Effector CD4-positive, alpha-beta T cell (primary cell): Measurements from ENCODE around the gene MYO9B.
"Not testable (repeated sequence)": the region's sequence is repeated elsewhere in the genome, so short reads cannot be mapped to it uniquely, and the experiment has no call there.

ENCODE experiments used
- DNase-seq: peaks from one replicate; pipeline ENCODE4 v3.0.0-alpha.2; 2020

The MYO9B gene

DNA sequence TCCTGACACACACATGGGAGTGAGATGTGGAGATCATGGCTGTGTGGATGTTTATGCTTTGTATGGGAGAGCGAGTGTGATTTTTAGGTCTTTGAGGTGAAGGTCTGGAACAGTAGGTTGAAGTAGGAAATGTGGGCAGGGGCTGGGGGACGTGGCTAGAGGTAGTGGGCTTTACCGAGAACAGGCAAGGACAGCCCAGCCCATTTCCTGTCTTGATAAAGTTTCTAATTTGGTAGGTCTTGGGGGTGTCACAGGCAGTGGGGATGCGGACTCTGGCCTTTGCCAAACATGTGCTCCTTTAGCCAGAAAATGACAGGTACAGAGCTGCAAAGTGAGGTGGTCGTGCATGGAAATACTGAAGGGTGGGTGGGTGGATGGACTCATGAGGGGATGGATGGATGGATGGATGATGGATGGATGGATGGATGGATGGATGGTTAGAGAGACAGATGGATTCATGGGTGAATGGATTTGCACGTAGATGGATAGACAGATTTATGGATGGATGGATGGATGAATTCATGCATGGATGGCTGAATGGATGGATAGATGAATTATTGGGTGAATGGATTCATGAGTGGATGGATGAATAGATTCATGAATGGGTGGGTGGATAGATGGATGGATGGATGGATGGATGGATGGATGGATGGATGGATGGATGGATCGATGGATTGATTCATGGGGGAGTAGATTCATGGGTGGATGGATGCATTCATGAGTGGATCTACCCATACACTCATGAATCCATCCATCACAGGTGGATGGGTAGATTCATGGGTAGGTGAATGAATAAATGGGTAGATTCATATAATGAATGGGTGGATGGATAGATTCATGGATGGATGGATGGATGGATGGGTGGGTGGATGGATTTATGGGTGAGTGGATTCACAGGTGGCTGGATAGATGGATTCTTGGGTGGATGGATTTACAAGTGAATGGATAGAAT is 70.2 kb downstream of the MYO9B start:
- no peak for DNase-seq

DNA sequence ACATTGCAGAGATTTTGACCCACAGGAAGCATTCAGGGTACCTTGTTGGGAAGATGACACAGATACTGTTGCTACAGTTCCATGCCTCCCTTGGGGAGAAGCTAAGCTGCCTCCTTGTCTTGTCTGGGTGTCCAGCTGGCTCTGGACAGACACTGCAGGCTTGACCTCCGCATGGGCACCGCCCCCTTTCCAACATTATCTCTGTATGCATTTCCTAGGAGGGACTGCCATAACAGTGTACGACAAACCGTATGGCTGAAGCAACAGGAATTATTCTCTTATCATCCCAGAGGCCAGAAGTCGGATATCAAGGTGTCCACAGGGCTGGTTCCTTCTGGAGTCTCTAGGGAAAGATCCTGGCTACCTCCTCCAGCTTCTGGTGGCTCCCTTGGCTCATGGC is 72.6 kb downstream of the MYO9B start:
- no peak for DNase-seq

DNA sequence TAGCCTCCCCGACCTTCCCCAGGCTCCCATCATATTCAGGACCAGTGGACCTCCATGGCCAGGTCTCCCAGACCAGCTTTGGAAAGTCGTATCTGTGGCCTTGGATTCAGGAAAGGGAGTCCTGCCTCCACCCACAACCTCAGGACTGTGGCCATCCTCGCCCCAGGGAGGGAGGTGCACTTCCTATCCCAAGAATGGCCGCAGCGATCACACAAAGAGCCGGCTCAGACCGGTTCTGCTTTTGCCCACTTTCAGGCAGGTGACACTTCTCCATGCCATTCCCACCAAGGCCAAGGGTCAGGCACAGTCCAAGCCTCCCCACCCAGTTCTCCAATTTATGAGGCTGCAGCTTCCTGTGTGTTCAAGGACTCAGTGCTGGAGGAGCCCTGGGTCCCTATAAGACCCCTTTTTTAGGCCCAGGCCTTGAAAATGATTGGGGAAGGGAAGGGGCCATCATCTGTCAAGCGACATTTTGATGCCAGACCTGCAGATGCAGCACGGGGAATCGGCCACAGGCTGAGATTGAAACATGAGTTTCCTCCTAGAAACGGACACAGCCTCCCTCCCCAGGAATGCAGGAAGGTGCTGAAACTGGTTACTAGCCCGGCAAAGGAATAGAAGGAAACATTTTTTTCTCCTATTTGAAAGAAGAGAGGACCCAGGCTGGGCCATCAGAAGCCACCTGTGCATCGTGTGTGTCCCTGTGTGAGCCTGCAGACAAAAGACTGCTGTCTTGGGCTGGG is 74.0 kb downstream of the MYO9B start:
- no peak for DNase-seq

DNA sequence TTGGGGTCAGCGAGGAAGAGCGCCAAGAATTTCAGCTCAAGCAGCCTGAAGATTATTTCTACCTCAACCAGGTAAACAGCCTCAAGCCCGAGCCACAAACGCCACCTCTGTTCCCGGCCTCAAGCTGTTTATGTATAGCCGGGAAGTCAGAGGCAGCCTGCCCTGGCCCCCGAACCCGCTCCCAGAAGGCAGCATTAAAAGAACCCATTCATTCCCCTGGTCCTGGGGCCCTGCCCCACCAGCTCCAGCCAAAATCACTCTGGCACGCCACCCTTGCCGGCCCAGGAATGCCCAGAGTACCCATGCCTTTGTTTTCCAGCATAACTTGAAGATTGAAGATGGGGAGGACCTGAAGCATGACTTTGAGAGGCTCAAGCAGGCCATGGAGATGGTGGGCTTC is 78.4 kb downstream of the MYO9B start:
- no peak for DNase-seq

DNA sequence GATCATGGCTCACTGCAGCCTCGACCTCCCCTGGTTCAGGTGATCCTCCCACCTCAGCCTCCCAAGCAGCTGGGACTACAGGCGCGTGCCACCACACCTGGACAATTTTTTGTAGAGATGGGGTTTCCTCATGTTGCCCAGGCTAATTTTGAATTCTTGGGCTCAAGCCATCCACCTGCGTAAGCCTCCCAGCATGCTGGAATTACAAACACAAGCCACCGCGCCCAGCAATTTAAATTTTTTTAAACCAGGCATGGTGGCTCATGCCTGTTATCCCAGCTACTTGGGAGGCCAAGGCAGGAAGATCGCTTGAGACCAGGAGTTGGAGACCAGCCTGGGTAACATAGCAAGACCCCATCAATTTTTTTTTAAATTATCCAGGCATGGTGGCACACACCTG is 79.7 kb downstream of the MYO9B start:
- DNase-seq = no peak

DNA sequence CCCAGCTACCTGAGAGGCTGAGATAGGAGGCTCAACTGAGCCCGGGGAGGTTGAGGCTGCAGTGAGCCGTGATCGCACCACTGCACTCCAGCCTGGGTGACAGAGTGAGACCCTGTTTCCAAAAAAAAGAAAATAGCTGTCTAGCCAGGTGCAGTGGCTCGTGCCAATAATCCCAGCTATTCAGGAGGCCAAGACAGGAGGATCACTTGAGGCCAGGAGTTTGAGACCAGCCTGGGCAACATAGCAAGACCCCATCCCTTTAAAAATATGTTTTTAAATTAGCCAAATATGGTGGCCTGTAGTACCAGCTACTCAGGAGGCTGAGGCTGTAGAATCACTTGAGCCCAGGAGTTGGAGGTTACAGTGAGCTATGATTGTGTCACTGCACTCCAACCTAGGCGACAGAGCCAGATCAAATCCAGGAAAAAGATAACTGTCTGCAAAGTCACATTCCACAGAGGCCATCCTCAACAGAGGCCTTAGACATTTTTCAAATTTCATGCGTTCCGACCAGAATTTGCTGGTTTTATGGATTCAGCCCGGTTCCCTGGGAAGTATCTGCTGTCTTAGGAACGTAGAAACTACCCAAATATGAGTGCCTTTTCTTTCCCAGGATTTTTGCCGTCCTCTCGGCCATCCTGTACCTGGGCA is 80.8 kb downstream of the MYO9B start:
- DNase-seq = no peak

DNA sequence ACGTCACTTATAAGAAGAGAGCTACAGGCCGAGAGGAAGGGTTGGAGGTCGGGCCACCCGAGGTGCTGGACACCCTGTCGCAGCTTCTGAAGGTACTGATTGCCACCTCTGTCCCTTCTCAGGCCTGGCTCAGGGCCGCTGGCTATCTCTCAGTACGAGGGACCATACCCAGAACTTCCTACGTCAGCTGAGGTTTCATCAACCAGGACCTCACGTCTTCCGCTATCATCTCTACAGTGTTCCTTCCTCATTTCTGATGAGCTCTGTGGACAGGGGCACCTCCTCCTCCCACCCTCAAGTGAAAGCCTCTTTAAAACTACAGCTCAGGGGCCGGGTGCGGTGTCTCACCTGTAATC is 81.3 kb downstream of the MYO9B start:
- DNase-seq = no peak

DNA sequence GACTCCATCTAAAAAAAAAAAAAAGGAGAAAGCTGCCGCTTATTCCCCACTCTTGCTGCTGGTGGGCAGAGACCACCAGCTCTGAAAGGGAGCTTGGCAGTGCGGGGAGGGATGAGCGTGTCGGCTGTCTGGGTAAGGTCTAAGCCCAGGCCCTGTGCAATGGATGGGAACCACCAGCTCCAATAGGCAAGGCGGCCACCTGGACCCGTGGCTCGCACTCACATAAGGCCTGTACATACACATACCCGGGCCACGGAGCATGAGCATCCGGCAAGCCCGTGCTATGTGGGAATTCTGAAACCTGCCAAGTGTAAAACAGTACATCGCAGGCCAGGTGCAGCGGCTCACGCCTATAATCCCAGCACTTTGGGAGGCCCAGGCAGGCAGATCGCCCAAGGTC is 83.0 kb downstream of the MYO9B start:
- no peak for DNase-seq

DNA sequence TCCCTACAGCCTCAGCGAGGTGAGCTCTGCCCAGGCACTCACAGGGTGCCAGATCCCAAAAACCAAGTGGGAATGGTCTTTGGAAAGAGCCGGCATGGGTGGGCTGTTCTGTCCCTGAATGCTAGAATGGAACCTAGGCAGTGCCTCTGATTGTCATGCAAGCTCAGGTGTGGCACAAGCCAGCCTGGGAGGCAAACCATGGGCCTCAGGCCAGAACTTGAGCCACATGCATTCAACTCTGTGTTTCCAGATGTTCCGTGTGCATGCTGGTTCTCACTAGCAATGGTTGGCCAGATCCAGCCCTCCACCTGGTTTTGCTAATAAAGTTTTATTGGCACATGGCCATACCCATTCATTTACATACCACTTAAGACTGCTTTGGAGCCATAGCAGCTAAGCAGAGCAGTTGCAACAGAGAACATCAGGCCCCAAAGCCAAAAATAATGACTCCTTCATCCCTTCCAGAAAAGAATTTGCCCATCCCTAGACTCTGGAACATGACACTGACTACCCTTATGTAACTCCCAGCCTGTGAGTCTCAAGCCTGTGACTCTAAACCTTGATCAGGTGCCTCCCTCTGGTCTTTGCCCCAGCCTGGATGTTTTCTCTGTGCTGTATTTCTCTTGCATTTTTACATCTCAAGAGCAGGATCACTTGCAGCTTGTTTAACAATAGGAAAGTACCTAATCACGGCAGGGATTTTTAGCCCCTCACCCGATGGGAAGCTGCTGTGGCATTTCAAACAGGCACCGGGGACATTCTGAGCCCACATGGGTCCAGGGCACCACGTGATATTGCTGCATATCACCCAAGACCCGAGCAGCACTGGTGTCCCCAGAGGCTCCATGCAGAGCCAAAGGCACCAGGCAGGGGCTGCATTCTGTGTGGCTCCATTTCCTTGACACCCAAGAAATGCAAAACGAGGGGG is 84.2 kb downstream of the MYO9B start:
- DNase-seq = no peak

DNA sequence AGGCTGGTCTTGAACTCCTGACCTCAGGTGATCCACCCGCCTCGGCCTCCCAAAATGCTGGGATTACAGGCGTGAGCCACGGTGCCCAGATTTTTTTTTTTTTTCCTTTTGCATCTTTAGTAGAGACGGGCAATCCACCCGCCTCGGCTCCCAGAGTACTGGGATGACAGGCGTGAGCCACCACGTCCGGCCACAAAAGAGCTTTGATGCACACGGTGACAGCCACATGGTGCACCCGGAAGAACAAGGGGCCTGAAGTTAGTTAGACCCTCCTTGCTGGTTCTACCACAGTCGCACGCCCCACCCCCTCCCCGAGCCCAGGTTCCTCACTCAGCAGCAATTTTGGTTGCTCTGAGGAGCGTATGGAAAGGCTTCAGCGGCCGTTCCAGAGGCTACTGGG is 85.3 kb downstream of the MYO9B start:
- no peak for DNase-seq

DNA sequence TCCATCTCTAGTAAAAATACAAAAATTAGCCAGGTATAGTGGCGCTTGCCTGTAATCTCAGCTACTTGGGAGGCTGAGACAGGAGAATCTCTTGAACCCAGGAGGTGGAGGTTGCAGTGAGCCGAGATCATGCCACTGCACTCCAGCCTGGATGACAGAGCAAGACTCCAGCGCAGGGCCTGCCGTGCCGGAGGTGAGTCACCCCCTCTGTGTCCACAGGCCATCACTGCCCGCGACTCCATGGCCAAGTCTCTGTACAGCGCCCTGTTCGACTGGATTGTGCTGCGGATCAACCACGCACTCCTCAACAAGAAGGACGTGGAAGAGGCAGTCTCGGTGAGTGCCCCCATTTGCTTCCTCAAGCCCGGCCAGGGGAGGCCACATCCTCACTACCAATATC is 86.6 kb downstream of the MYO9B start:
- not testable (repeated sequence) for DNase-seq

DNA sequence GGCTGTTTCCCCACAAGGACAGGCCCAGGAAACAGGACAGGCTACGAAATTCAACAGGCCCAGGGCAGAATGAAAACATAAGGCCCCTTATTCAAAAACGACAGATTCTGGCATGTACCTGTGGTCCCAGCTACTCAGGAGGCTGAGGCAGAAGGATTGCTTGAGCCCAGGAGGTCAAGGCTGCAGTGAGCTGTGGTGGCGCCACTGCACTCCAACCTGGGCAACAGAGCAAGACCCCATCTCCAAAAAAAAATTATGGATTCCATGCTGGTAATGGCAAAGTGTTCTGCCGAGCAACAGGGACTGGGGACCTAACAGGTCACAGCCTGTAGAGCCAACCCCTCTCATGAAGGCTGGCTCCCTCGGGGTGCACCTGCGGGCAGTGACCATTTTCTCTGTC is 87.0 kb downstream of the MYO9B start:
- DNase-seq = no peak

DNA sequence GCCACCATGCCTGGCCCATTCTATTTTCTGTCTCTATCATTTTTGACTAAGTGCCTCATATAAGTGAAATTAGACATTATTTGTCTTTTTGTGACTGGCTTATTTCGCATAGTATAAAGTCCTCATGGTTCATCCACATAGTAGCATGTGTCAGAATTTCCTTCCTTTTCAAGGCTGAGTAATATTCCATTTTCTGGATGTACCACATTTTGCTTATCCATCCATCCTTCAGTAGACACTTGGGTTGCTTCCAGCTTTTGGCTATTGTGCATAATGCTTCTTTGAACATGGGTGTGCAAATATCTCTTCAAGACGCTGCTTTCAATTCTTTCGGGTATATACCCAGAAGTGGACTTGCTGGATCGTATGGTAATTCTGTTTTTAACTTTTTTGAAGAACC is 88.1 kb downstream of the MYO9B start:
- DNase-seq = no peak

DNA sequence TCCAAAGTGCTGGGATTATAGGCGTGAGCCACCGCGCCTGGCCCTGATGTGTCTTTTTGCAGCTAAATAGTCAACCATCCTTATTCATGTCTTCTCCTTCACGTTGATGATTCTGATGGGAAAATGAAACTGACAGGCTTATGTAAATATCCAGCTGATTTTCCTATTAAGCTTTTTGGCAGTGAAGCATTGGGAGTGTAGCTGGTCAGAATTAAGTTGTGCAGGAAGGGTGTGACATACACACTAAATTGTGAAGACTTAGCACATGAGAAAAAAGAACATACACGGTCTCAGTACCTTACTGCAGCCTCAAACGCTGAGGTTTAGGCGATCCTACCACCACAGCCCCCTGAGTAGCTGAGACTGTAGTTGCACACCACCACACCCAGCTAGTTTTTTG is 89.1 kb downstream of the MYO9B start:
- DNase-seq = no peak

DNA sequence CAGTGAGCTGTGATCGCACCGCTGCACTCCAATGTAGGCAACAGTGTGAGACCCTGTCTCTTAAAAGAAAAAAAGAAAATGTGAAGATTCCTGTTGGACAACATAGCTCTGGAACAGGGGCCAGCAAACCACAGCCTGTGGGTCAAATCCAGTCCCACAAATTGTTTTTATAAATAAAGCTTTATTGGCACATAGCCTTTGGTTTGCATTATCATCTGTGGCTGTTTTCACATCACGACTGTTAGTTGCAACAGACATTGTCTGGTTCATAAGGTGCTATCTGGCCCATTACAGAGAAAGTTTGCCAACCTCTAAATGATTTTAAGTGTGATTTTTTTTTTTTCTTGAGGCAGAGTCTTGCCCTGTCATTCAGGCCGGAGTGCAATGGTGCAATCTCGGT is 90.1 kb downstream of the MYO9B start:
- no peak for DNase-seq

DNA sequence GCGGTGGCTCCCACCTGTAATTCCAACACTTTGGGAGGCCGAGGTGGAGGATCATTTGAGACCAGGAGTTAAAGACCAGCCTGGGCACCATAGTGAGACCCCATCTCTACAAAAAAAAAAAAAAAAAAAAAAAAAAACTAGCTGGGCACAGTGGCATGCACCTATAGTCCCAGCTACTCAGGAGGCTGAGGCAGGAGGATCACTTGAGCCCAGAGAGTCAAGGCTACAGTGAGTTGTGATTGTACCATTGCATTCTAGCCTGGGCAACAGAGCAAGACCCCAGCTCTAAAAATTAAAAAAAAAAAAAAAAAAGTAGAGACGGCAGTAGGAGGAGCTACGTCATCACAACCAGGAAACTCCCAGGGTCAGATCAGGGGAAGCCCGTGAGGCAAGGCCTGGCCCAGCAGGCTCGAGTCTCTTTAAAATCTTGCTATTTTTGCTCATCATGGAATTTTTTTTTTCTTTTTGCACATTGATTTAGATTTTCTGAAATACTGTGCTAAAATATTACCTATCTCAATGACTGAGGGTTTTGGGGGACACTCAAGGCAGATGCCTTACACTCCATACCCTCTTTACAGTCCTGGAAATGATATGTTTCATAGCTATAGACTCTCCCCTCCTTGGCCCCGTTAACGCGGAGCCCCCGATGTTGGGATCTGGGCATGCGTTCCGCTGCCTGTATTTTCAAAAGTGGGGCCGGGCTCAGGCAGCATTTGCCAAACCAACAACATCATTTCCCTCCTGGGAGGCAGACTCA is 95.1 kb downstream of the MYO9B start:
- DNase-seq = no peak

DNA sequence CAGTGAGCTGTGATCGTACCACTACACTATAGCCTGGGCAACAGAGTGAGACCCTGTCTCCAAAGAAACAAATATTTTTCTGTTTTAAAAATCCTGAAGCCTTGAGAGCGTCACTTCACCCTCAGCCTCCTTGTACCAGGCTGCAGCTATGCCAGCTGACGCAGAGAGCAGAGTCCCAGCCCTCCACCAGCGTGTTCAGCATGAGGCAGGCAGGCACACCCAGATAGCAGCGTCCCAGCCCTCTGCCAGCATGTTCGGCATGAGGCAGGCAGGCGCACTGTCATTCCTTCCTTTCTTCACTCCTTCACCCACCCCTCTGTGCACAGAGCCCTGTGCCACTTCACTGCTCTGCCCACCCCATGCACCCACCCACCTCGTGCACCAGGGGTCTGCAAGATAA is 96.3 kb downstream of the MYO9B start:
- no peak for DNase-seq

DNA sequence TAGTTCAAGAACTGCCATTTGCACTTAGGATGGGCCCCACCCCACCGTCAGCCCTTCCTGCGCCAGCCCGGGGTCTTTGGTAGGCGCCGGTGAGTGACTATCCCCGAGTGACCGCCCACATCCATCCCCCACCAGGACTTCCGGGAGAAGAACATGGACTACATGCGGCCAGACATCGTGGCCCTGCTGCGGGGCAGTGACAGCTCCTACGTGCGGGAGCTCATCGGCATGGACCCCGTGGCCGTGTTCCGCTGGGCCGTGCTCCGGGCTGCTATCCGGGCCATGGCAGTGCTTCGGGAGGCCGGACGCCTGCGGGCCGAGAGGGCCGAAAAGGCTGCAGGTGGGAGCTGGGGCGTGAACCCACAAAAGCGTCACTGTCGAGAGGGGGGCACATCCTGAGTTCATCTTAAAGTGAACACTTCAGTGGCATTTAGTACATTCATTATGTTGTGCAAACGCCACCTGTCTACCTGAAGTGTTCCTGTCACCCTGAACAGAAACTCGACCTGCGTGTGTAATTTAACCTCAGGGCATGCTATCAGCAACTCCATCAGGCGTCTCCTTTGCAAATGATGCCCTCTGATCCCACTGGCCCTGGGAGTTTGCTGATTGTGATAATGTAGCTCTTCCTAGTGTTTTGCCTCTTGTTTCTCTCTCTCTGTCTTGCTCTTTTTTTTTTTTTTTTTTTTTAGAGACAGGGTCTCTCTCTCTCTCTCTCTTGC is 97.2 kb downstream of the MYO9B start:
- DNase-seq = no peak

DNA sequence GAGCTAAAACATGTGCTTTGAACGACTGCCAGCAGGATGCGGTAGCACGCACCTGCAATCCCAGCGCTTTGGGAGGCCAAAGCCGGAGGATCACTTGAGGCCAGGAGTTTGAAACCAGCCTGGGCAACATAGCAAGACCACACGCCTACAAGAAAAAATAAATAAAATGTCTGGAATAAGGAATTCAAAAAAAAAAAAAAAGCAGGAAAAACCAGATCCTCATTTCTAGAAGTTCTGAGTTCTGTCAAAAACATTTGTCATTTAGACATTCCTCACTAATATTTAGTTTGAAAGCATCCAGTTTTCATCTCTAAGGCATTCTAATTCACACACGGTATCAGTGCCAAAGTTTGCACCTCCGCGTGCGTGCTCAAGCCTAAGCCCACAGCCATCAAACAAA is 102.7 kb downstream of the MYO9B start:
- no peak for DNase-seq

DNA sequence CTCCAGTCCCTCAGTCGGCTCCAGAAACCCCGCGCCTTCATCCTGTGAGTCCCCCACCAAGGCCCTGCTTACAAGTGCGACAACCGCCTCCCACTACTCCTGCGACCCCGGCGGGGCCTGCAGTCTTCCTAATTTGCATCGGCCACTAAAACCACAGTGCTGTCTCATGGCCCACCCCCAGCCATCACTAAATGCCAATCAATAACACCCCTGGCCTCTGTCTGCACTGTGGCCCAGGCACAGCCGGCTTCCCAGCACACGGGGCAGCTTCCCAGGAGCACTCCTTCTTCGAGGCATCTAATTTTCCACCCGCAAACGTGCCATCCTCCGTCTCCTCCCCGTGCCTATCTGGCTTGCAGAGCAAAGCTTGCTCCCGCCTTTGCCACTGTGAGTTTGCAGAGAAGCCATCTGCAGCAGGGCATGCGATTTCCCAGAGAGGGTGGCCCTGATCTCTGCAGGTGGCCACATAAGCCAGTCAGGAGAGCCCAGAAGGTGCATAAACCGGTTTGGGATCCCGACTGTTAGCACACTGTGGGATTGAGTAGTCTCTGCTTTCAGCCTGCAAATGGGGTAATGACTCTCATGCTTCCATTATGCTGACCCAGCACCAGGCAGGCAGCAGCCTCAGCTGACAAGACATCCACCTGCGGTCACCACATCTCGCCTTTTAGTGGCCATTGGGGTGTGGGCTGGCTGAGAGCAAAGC is 105.6 kb downstream of the MYO9B start:
- DNase-seq = no peak
